SK-N-SH treated with all-trans-retinoic acid at 6 μM for 48 hours (cell line): Measurements from ENCODE around the gene SLC2A8.

Experiments
- ARNTL ChIP-seq: fragments of 450-650 bp; formaldehyde crosslinking; IDR thresholded peaks from 2 replicates; pipeline ENCODE4 v1.5.0; 2020; ENCODE audit warnings: low read depth, mild to moderate bottlenecking, moderate library complexity, borderline replicate concordance
- CREB5 ChIP-seq: fragments of 250-450 bp; sonication (Bioruptor Pico); IDR thresholded peaks from 2 replicates; pipeline ENCODE4 v1.5.1; 2020; ENCODE audit warnings: low read depth, mild to moderate bottlenecking, moderate library complexity
- ISL1 ChIP-seq: fragments of 250-450 bp; sonication (Bioruptor Pico); IDR thresholded peaks from 2 replicates; pipeline ENCODE4 v2.1.2; 2022; ENCODE audit warnings: mild to moderate bottlenecking, moderate library complexity
- TCF4 ChIP-seq: fragments of 250-450 bp; sonication (Bioruptor Pico); IDR thresholded peaks from 2 replicates; pipeline ENCODE4 v1.8.0; 2021; ENCODE audit warnings: mild to moderate bottlenecking, moderate library complexity, borderline replicate concordance
- ZNF70 ChIP-seq: fragments of 450-650 bp; formaldehyde crosslinking; IDR thresholded peaks from 2 replicates; pipeline ENCODE4 v1.5.0; 2020; ENCODE audit warnings: mild to moderate bottlenecking, moderate library complexity
- ZNF8 ChIP-seq: fragments of 450-650 bp; formaldehyde crosslinking; IDR thresholded peaks from 2 replicates; pipeline ENCODE4 v1.5.0; 2020; ENCODE audit warnings: mild to moderate bottlenecking, moderate library complexity

GRCh38 chr9:127452691-127453090 is 55.7 kb downstream of the SLC2A8 start:
- TF ChIP-seq ISL1 (CRISPR knock-in tag) (no peak), ZNF70 (no peak), CREB5 (CRISPR knock-in tag) (no peak), ZNF8 (CRISPR knock-in tag) (no peak), ARNTL (CRISPR knock-in tag) (no peak), TCF4 (CRISPR knock-in tag) (peak; percentile 55; the same call in 1 of the 2 replicates)
